GM12801 (cell line): ENCODE data around the gene CNTNAP5.

ENCODE experiments used
- TF ChIP-seq, protein P1 (sequence below): IDR thresholded peaks from one replicate; pipeline ENCODE4 v1.5.1; 2011; ENCODE audit warnings: control low read depth; ENCODE audit not compliant: insufficient read length; ENCODE audit errors: extremely low read depth

Gene CNTNAP5

DNA sequence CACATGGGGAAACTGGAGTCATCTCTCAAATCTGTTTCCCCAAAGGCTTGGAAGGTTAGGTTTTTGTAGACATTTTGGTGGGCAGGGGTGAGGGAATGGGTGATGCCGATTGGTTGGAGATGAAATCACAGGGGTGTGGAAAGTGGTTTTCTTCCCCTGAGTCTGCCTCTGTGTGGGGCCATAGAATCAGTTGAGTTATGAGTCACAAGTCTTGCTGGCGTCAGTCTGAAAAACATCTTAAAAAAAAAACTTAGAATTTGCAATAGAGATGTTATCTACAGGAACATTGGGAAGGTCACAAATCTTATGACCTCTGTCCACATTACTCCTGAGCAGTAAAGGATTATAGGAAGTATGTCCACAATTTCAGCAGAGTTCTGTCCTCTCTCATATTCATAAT, 314.6 kb downstream of the CNTNAP5 start:
- TF ChIP-seq, protein P1, sequence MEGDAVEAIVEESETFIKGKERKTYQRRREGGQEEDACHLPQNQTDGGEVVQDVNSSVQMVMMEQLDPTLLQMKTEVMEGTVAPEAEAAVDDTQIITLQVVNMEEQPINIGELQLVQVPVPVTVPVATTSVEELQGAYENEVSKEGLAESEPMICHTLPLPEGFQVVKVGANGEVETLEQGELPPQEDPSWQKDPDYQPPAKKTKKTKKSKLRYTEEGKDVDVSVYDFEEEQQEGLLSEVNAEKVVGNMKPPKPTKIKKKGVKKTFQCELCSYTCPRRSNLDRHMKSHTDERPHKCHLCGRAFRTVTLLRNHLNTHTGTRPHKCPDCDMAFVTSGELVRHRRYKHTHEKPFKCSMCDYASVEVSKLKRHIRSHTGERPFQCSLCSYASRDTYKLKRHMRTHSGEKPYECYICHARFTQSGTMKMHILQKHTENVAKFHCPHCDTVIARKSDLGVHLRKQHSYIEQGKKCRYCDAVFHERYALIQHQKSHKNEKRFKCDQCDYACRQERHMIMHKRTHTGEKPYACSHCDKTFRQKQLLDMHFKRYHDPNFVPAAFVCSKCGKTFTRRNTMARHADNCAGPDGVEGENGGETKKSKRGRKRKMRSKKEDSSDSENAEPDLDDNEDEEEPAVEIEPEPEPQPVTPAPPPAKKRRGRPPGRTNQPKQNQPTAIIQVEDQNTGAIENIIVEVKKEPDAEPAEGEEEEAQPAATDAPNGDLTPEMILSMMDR = no peak

DNA sequence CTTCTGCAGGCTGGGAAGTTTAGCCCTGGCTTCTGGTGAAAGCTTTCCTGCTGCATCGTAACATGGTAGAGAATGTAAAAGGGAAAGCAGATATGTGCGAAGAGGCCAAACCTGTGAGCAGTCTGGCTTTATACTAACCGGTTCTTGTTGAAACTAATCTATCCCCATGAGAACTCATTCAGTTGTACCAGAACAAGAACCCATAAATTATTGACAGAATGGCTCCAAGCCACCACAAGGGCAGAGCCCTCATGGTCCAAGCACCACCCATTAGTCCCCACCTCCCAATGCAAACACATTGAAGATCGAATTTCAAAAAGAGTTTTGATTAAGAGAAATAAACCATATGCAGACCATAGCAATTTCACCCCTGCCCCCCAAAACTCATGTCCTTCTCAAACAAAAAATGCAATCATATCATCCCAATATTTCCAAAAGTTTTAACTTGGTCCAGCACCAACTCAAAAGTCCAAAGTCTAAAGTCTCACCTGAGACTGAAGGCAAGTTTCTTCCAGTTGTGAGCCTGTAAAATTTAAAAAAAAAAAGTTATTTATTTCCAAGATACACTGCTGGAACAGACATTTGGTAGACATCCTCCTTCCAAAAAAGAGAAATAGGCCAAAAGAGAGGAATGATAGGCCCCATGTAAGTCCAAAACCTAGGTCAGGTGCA, 318.9 kb downstream of the CNTNAP5 start:
- TF ChIP-seq, protein P1 = no peak

DNA sequence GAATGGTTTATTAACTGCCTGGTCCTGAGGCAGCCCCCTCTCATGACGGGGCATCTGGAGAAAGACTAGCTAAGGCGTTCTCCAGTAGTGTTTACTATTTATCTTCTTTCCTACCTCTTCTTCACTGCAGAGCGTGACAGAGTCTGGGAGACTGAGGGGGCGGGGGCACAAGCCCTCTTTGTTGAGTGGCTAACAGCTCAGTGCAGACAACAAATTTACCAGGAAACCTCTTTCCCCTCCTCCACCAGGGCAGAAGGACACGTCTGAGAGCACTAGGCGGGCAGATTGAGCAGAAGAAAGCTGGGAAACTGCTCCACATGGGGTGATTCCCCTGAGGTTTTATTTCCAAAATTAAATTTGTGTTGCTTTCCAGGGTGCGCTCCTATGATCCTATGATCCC, 322.1 kb downstream of the CNTNAP5 start:
- TF ChIP-seq, protein P1 = no peak

DNA sequence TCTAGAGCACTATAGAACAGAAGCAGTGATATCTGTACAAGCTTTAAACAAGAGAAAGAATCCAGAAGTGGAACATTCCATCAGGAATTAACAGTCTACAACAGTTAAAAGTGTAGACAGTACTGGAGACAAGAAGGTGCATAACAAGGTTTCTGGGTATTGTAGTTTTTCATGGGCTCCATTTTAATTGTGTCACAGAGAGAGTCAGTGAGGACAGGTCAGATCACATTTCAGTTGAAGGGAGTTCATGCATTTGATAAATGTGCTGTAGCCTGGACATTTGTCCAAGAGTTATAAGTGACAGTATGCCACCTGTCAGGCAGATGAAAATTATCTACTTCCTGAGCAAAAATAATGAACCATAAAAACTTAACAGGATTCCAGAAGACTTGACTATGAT, 328.6 kb downstream of the CNTNAP5 start:
- TF ChIP-seq, protein P1 = no peak

DNA sequence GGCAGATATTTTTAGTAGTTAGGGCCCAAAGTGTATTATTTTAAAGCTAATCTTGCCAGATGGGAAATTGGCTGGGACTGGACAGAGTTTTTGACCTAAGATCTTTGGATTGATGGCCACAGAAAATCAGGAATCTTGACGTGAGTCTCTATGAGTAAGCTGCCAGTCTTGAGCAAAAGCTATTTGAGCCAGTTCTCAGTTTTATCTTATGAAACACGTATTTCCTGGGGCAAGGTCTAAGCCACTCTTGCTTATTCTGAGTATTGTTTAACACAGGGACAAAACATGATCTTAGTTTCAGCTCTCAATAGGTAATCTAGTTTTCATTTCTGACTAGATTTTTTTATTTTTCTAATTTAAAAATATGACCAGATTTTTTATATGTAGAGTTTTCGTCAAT, 329.4 kb downstream of the CNTNAP5 start:
- TF ChIP-seq, protein P1 = no peak

DNA sequence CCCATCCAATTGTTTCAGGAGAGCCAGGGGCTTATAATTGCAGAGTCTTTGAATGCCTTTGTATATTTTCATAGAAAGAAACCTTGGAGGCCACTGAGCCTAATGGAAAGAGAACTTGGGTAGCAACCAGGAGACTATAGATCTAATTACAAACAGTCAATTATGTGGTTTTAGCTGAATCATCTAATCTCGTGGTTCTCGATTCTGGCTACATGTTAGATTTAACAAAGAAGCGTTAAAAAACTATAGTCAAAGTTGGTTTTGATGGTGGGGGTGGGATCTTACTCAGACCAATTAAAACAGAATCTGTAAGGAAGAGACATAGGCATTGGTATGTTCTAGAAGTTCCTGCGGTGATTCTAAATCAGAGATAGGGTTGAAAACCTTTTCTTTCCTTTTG, 344.1 kb downstream of the CNTNAP5 start:
- TF ChIP-seq, protein P1 = no peak

DNA sequence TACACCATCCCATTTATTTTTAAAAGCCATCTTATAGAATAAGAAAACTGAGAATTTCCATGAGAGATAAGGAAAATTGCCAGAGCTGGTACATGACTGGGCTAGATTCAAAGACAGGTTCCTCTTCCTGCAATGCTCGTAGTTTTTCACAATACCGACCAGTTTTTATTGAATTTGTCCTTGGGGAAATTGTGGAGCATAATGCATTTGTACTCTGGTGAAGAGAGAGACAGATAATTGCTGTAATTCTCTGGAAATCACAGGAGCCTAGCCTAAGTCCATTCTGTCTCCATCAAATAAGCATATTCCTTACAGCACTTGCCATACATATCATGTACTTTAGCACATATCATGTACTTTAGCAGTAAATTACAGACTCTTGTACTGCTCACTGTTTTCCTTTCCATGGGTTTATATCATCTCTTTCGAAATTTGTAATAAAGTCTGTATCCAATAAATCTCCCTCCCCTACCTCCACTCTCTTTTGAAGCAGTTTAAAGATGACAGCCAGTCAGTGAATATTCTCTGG, 355.2 kb downstream of the CNTNAP5 start:
- TF ChIP-seq, protein P1 = no peak
